Measurements from ENCODE around the gene DDX31.

Gene DDX31

DNA sequence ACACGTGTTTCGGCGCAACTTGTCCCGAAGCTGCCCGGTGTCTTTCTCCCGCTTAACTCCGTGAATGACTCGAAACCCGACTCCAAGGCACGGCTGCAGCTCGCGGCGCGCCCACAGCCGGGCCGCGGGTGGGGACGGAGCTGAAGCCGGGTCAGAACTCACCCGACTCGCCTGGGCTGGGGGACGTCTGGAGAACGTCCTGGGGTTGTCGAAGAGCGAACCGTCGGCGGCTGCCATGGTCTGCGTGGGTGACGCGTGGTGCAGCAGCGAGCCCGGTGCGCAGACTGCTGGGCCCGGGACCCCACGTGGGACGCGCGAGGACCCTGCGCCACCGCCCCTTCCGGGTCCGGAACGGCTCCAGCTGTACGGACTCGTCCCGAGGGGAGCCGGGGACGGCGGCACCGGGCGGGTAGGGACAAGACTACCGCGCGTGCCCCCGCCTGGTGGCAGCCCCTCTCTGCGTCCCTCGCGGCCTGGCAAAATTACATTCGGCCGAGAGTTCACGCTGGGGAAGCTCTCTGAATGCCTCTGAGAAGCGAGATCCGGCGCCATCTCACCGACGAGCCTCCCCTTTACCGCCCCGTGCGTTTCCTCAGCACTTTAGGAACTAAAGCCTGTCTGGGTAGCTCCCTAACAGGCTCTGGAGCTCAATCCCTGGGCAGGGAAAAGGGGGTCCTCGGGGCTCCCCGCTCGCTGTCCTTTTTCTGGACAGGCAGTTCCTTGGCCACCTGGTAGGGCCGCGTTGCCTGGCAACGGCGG lies at the start of gene DDX31:
DDX31 (minus strand) TSS at position 286 of the 759 bp plus-strand sequence; CDS start at position 237, 49 bp downstream.
- TF ChIP-seq GATA3 (IDR thresholded peaks at IDR 0.05; ENCODE audit: low read depth, low read length) (no peak), GATA2 (IDR thresholded peaks at IDR 0.05; ENCODE audit: low read depth, low read length) (no peak)

DNA sequence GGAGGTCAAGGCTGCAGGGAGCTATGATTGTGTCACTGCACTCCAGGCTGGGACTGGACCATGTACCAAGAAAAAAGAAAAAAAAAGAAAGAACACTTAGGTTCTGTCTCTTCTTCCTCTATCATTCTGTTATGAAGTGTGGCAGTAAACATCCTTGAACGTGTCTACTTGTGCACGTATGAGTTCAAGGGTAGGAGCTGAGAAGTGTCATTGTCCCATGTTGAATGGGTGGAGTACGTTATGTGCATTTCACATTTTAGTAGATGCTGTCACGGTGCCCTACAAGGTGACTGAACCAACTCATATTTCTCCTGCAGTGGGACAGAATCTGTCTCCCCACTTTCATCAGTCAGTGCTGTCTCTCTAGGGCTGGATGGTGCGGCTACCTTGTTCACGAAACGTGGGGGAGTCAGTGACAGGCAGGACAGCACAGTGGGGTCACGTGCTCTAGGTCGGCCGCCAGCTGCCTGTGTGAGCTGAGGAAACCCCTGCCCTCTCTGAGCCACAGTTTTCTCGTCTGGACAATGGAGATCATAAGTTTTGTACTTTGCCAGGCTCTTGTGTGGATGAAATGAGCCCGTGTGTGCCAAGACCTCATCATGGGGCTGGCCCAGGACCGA lies 47.7 kb upstream of the DDX31 start:
- TF ChIP-seq GATA2 (IDR thresholded peaks at IDR 0.05; ENCODE audit: low read depth, low read length) (no peak), GATA3 (IDR thresholded peaks at IDR 0.05; ENCODE audit: low read depth, low read length) (no peak)

DNA sequence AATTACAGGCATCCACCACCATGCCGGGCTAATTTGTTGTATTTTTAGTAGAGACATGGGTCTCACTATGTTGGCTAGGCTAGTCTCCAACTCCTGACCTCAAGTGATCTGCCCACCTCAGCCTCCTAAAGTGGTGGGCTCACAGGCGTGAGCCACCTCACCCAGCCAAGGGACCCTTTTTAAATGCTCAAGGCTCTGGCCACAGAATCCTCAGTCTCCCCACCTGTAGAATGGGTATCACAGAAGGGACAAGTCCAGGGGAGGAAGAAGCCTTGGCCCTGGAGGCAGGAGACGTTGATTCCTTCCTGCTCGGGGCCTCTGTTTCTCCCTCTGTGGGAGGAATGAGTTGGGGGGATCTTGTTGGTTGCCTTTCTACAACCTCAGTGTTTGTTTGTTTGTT lies 46.2 kb upstream of the DDX31 start:
- TF ChIP-seq GATA2 (IDR thresholded peaks at IDR 0.05; ENCODE audit: low read depth, low read length): no peak
- TF ChIP-seq GATA3 (IDR thresholded peaks at IDR 0.05; ENCODE audit: low read depth, low read length): no peak

DNA sequence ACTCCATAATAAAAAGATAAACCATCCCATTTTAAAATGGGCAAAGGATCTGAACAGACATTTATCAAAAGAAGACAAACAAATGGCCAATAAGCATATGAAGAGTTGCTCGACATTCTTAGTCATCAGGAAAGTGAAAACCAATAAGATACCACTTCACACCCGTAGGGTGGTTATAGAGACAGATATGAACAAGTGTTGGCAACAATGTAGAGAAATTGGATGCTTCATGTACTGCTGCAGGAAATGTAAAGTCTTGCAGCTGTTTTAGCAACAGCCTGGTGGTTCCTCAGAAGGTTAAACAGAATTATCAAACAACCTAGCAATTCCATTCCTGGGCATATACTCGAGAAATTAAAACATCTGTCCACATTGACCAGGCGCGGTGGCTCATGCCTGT lies 43.0 kb upstream of the DDX31 start:
- no peak for TF ChIP-seq GATA3 (IDR thresholded peaks at IDR 0.05; ENCODE audit: low read depth, low read length)
- no peak for TF ChIP-seq GATA2 (IDR thresholded peaks at IDR 0.05; ENCODE audit: low read depth, low read length)

- no peak for TF ChIP-seq GATA2 (IDR thresholded peaks at IDR 0.05; ENCODE audit: low read depth, low read length)
- TF ChIP-seq GATA3 (IDR thresholded peaks at IDR 0.05; ENCODE audit: low read depth, low read length): no peak
Observed at GRCh38 chr9:132711846-132712245, 42.1 kb upstream of the DDX31 start.

- no peak for TF ChIP-seq GATA2 (IDR thresholded peaks at IDR 0.05; ENCODE audit: low read depth, low read length)
- TF ChIP-seq GATA3 (IDR thresholded peaks at IDR 0.05; ENCODE audit: low read depth, low read length): no peak
Observed at GRCh38 chr9:132710333-132710732, 40.5 kb upstream of the DDX31 start.

DNA sequence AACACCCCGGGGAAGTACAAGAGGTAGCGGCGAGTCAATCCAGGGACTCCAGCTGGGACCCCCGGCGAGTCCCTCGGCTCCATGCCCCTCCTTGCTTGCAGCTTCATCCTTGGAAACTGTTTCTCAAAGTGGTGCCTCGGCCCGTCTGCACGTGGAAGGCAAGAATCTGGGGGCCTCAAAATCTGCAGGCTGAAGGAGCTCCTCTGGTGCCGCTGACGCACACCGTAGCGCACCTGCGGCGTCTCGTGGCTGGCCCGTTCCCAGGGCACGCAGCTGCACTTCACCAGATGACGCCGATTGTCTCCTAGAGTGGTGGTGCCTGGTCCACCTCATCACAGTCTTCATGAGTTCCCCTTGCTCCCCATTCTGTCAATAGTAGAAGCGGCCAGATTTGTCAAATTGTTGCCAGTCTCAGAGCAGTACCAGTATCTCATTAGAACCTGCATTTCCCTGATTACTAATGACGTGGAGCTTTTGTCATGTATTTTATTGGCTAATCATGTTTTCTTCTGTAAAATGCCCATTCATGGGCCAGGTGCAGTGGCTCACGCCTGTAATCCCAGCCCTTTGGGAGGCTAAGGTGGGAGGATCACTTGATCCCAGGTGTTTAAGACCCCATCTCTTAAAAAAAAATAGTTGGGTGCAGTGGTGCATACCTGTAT lies 39.1 kb upstream of the DDX31 start:
- TF ChIP-seq GATA3 (IDR thresholded peaks at IDR 0.05; ENCODE audit: low read depth, low read length): no peak
- no peak for TF ChIP-seq GATA2 (IDR thresholded peaks at IDR 0.05; ENCODE audit: low read depth, low read length)

- TF ChIP-seq GATA2 (IDR thresholded peaks at IDR 0.05; ENCODE audit: low read depth, low read length) (no peak), GATA3 (IDR thresholded peaks at IDR 0.05; ENCODE audit: low read depth, low read length) (no peak)
Observed at GRCh38 chr9:132708239-132708638, 38.5 kb upstream of the DDX31 start.

- TF ChIP-seq GATA3 (IDR thresholded peaks at IDR 0.05; ENCODE audit: low read depth, low read length) (no peak), GATA2 (IDR thresholded peaks at IDR 0.05; ENCODE audit: low read depth, low read length) (no peak)
Observed at GRCh38 chr9:132703336-132703735, 33.6 kb upstream of the DDX31 start.

DNA sequence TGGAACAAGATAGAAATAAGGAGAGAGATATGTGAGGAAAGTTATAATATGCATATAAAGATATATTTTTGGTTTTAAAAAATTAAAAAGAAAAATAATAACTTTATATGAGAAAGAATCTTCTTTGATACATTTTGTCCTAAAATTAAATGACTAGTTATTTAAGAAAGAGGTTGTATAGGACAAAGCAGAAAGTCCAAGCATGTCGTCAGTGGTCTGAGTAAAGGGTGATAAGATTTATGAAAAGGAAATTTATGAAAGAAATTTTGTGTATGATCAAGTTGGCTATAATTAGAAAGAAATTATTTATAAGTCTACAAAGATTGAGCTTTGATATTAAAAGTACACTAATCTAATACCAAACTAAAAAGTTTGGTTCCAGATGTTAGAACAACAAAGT lies 32.5 kb upstream of the DDX31 start:
- TF ChIP-seq GATA3 (IDR thresholded peaks at IDR 0.05; ENCODE audit: low read depth, low read length) (no peak), GATA2 (IDR thresholded peaks at IDR 0.05; ENCODE audit: low read depth, low read length) (no peak)

- TF ChIP-seq GATA3 (IDR thresholded peaks at IDR 0.05; ENCODE audit: low read depth, low read length): no peak
- TF ChIP-seq GATA2 (IDR thresholded peaks at IDR 0.05; ENCODE audit: low read depth, low read length): no peak
Observed at GRCh38 chr9:132699956-132700355, 30.2 kb upstream of the DDX31 start.

DNA sequence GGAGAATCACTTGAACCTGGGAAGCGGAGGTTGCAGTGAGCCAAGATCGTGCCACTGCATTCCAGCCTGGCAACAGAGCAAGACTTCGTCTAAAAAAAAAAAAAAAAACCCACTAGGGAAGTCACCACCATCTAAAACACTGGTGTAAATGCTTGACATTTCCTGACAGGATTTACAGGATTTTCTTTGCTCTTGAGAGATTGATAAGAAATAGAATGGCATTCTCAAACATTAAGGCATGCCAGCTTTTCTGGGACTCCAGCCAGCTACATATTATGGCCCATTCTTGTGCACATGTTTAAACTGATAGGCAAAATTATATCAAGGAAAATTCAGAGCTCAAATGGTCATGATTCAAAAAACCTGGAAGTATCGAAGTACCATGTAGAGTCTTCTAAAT lies 29.2 kb upstream of the DDX31 start:
- no peak for TF ChIP-seq GATA3 (IDR thresholded peaks at IDR 0.05; ENCODE audit: low read depth, low read length)

DNA sequence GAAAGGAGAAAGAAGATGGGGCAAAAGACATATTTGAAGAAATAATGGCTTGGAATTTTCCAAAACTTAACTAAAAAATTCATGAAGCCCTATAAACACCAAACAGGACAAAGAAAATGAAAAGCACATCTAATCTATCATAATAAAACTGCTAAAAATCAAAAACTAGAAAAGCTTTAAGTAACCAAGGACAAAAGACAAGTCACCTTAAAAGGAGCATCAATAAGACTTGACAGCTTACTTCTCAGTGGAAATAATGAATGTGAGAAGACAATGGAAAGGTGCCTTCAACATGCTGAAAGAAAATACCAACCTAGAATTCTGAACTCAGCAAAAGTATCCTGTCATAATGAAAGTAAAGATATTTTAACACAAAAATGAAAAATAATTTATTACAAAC lies 27.4 kb upstream of the DDX31 start:
- no peak for TF ChIP-seq GATA2 (IDR thresholded peaks at IDR 0.05; ENCODE audit: low read depth, low read length)
- no peak for TF ChIP-seq GATA3 (IDR thresholded peaks at IDR 0.05; ENCODE audit: low read depth, low read length)

DNA sequence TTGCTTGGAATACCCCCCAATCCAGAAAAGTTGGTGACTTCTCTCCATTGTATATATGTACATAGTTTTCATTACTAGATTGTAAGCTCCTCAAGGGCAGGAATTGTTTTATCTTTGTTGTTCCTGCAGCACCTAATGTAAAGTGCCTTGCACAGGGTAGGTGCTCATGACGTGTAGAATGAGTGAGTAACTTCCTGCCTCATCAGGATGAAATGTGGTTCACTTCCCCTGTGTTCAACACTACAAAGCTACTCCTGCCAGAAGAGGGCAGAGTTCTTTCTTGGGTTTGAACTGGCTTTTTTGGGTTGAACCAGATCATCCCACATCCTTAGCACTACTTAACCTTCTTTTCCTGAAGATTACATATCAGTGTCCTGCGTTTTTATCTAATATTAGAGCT lies 24.4 kb upstream of the DDX31 start:
- TF ChIP-seq GATA2 (IDR thresholded peaks at IDR 0.05; ENCODE audit: low read depth, low read length): no peak
- TF ChIP-seq GATA3 (IDR thresholded peaks at IDR 0.05; ENCODE audit: low read depth, low read length): no peak

DNA sequence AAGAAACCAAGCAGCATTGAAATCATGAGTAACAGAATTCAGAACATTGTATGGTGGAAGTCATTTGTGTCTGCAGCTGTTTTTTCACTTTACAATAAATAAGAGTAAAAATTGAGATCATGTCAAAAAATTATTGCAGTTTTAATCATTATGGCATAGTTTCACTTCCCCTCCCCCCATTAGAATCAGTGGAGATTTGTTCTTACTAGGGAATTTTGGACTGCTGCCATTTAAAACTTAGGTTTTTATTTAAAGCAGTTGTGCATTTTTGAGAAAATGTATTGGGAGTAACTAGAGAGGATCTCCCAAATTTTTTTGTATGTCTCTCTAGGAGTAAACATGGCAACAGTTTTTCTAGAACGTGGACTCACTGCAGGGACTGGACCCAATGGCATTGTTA lies 20.9 kb upstream of the DDX31 start:
- TF ChIP-seq GATA2 (IDR thresholded peaks at IDR 0.05; ENCODE audit: low read depth, low read length) (no peak), GATA3 (IDR thresholded peaks at IDR 0.05; ENCODE audit: low read depth, low read length) (no peak)
